Activated CD4-positive, alpha-beta memory T cell treated with anti-CD3 and anti-CD28 coated beads for 36 hours (primary cell): Measurements from ENCODE around the gene ATG10. TPM values are rescaled to one million over a fixed set of nuclear protein-coding genes. Genes with fewer than 3 reads are reported as not detected.

Experiments used
- CTCF ChIA-PET: fragments of 350-600 bp; sonication (Branson Sonifier 250); formaldehyde crosslinking; loops from one replicate; lab custom pipeline; 2021; ENCODE audit warnings: antibody characterized with exemption, inconsistent platforms; lab: Charles Lee
- POLR2A ChIA-PET: fragments of 350-600 bp; sonication (Branson Sonifier 250); formaldehyde crosslinking; loops from one replicate; lab custom pipeline; 2021; ENCODE audit warnings: antibody characterized with exemption; lab: Charles Lee
- DNase-seq: peaks from one replicate; pipeline ENCODE4 v3.0.0-alpha.2; 2020
- H3K27ac Mint-ChIP-seq: one replicate; pipeline ENCODE4 v1.8.0; 2021; ENCODE audit warnings: mixed read lengths
- H3K27me3 Mint-ChIP-seq: one replicate; pipeline ENCODE4 v1.8.0; 2021; ENCODE audit warnings: mixed read lengths
- H3K36me3 Mint-ChIP-seq: one replicate; pipeline ENCODE4 v1.8.0; 2021; ENCODE audit warnings: mixed read lengths
- H3K4me1 Mint-ChIP-seq: one replicate; pipeline ENCODE4 v1.8.0; 2021; ENCODE audit warnings: low read depth, mixed read lengths
- H3K4me3 Mint-ChIP-seq: one replicate; pipeline ENCODE4 v1.8.0; 2021; ENCODE audit warnings: mild to moderate bottlenecking, mixed read lengths
- H3K9me3 Mint-ChIP-seq: one replicate; pipeline ENCODE4 v1.8.0; 2021; ENCODE audit warnings: mixed read lengths
- intact Hi-C: fragments of 100-400 bp; cut with micrococcal nuclease; formaldehyde crosslinking; loops from one replicate; pipeline ENCODE4 v1.15.1; 2023
- total RNA-seq, 2 experiments: library from RNA; stranded (reverse); gene quantifications; one replicate each; pipeline ENCODE4 v1.2.3, GENCODE V29; 2021

Gene ATG10
- total RNA-seq, 2 experiments from 2014 or later, result 8.5 to 9.7 TPM

GRCh38 chr5:82221020-82221419, 249.2 kb downstream of the ATG10 start:
- intact Hi-C loops, result loop anchor here (10.0 kb wide), 1 partner anchor 366 kb away; no protein-coding TSS in a partner anchor
- Mint-ChIP-seq H3K4me1 (peaks cover 2% of the 10 kb centered on the region), H3K27ac (no peak overlapping the region), H3K27me3 (no peaks in the 10 kb centered on the region), H3K9me3 (no peaks in the 10 kb centered on the region), H3K36me3 (no peaks in the 10 kb centered on the region), H3K4me3 (no peak overlapping the region)
- DNase-seq, result no peak
- ChIA-PET POLR2A (no interaction called here), CTCF (no interaction called here)

- CTCF ChIA-PET, result interaction anchor here (0.6 kb wide), 1 partner anchor 9 kb away, joined by 3 read pairs; no protein-coding TSS in a partner anchor
- intact Hi-C loops, result loop anchor here (10.0 kb wide), 1 partner anchor 368 kb away; no protein-coding TSS in a partner anchor
- Mint-ChIP-seq H3K36me3 (no peaks in the 10 kb centered on the region), H3K9me3 (no peaks in the 10 kb centered on the region), H3K27ac (no peak overlapping the region), H3K27me3 (no peaks in the 10 kb centered on the region), H3K4me1 (peaks cover 2% of the 10 kb centered on the region), H3K4me3 (no peak overlapping the region)
- POLR2A ChIA-PET, result no interaction called here
- DNase-seq, result no peak
These were observed 251.1 kb downstream of the ATG10 start for GRCh38 chr5:82222597-82223574.

- intact Hi-C loops, result loop anchor here (1.0 to 10.0 kb wide), 4 partner anchors 51 to 800 kb away; no protein-coding TSS in a partner anchor
- no peak overlapping the region for H3K4me3 Mint-ChIP-seq
- CTCF ChIA-PET, result interaction anchor here (0.6 to 2.4 kb wide), 25 partner anchors 9 to 935 kb away, joined by 3 to 11 read pairs (median 4); partner anchors contain the start of gene SSBP2
- no peaks in the 10 kb centered on the region for H3K9me3 Mint-ChIP-seq
- H3K27me3 Mint-ChIP-seq, result no peaks in the 10 kb centered on the region
- peaks cover 2% of the 10 kb centered on the region for H3K4me1 Mint-ChIP-seq
- POLR2A ChIA-PET, result no interaction called here
- no peak overlapping the region for H3K27ac Mint-ChIP-seq
- no peaks in the 10 kb centered on the region for H3K36me3 Mint-ChIP-seq
- peak; percentile 71 for DNase-seq
These were observed 253.8 kb downstream of the ATG10 start for GRCh38 chr5:82225525-82226172.

- H3K36me3 Mint-ChIP-seq, result no peaks in the 10 kb centered on the region
- intact Hi-C loops, result no loop called here
- no peaks in the 10 kb centered on the region for H3K4me1 Mint-ChIP-seq
- ChIA-PET CTCF (interaction anchor here (1.2 kb wide), 1 partner anchor 9 kb away, joined by 5 read pairs; no protein-coding TSS in a partner anchor), POLR2A (no interaction called here)
- no peaks in the 10 kb centered on the region for H3K27me3 Mint-ChIP-seq
- H3K27ac Mint-ChIP-seq, result no peak overlapping the region
- no peak overlapping the region for H3K4me3 Mint-ChIP-seq
- no peak for DNase-seq
- no peaks in the 10 kb centered on the region for H3K9me3 Mint-ChIP-seq
These were observed 263.1 kb downstream of the ATG10 start for GRCh38 chr5:82234885-82235284.

- intact Hi-C loops, result no loop called here
- Mint-ChIP-seq H3K4me1 (no peaks in the 10 kb centered on the region), H3K4me3 (no peak overlapping the region), H3K27ac (no peak overlapping the region), H3K9me3 (peaks cover 29% of the 10 kb centered on the region), H3K27me3 (no peaks in the 10 kb centered on the region), H3K36me3 (peaks cover 14% of the 10 kb centered on the region)
- ChIA-PET CTCF (interaction anchor here (0.9 kb wide), 1 partner anchor 11 kb away, joined by 4 read pairs; no protein-coding TSS in a partner anchor), POLR2A (no interaction called here)
- no peak for DNase-seq
These were observed 272.3 kb downstream of the ATG10 start for GRCh38 chr5:82244151-82244550.

- DNase-seq, result no peak
- Mint-ChIP-seq H3K4me3 (no peak overlapping the region), H3K9me3 (peaks cover 29% of the 10 kb centered on the region), H3K27me3 (no peaks in the 10 kb centered on the region), H3K4me1 (no peaks in the 10 kb centered on the region), H3K36me3 (peaks cover 14% of the 10 kb centered on the region), H3K27ac (no peak overlapping the region)
- intact Hi-C loops, result no loop called here
- ChIA-PET CTCF (no interaction called here), POLR2A (no interaction called here)
These were observed 273.2 kb downstream of the ATG10 start for GRCh38 chr5:82244854-82245635.

GRCh38 chr5:82246960-82247574, 275.2 kb downstream of the ATG10 start:
- Mint-ChIP-seq H3K27ac (no peak overlapping the region), H3K36me3 (peaks cover 14% of the 10 kb centered on the region), H3K9me3 (peaks cover 29% of the 10 kb centered on the region), H3K4me1 (no peaks in the 10 kb centered on the region), H3K27me3 (no peaks in the 10 kb centered on the region), H3K4me3 (no peak overlapping the region)
- CTCF ChIA-PET, result no interaction called here
- intact Hi-C loops, result no loop called here
- POLR2A ChIA-PET, result no interaction called here
- no peak for DNase-seq

GRCh38 chr5:82252744-82253143, 280.9 kb downstream of the ATG10 start:
- Mint-ChIP-seq H3K4me3 (no peak overlapping the region), H3K36me3 (peaks cover 12% of the 10 kb centered on the region), H3K4me1 (peaks cover 7% of the 10 kb centered on the region), H3K9me3 (peaks cover 6% of the 10 kb centered on the region), H3K27me3 (no peaks in the 10 kb centered on the region), H3K27ac (no peak overlapping the region)
- intact Hi-C loops, result no loop called here
- POLR2A ChIA-PET, result no interaction called here
- CTCF ChIA-PET, result no interaction called here
- DNase-seq, result no peak

- Mint-ChIP-seq H3K4me1 (peaks cover 7% of the 10 kb centered on the region), H3K27ac (no peak overlapping the region)
- CTCF ChIA-PET, result interaction anchor here (0.9 to 1.7 kb wide), 3 partner anchors 9 to 30 kb away, joined by 3 to 7 read pairs (median 4); no protein-coding TSS in a partner anchor
These were observed 284.0 kb downstream of the ATG10 start for GRCh38 chr5:82255844-82256243.

GRCh38 chr5:82257247-82257646, 285.4 kb downstream of the ATG10 start:
- Mint-ChIP-seq H3K27me3 (no peaks in the 10 kb centered on the region), H3K27ac (no peak overlapping the region), H3K9me3 (no peaks in the 10 kb centered on the region), H3K36me3 (peaks cover 6% of the 10 kb centered on the region), H3K4me1 (peaks cover 7% of the 10 kb centered on the region), H3K4me3 (no peak overlapping the region)
- POLR2A ChIA-PET, result interaction anchor here (0.7 kb wide), 1 partner anchor 18 kb away, joined by 3 read pairs; no protein-coding TSS in a partner anchor
- no peak for DNase-seq
- CTCF ChIA-PET, result no interaction called here
- intact Hi-C loops, result no loop called here

More at GRCh38 chr5:82255844-82256243, 284.0 kb downstream of the ATG10 start:
- no peaks in the 10 kb centered on the region for H3K27me3 Mint-ChIP-seq
- H3K36me3 Mint-ChIP-seq, result peaks cover 6% of the 10 kb centered on the region
- no peak overlapping the region for H3K4me3 Mint-ChIP-seq
- POLR2A ChIA-PET, result no interaction called here
- intact Hi-C loops, result no loop called here
- no peaks in the 10 kb centered on the region for H3K9me3 Mint-ChIP-seq
- no peak for DNase-seq

GRCh38 chr5:82257729-82258128, 285.9 kb downstream of the ATG10 start:
- no peak for DNase-seq
- Mint-ChIP-seq H3K27me3 (no peaks in the 10 kb centered on the region), H3K9me3 (no peaks in the 10 kb centered on the region), H3K4me1 (peaks cover 7% of the 10 kb centered on the region), H3K36me3 (peaks cover 6% of the 10 kb centered on the region), H3K27ac (no peak overlapping the region), H3K4me3 (no peak overlapping the region)
- ChIA-PET POLR2A (no interaction called here), CTCF (interaction anchor here (1.2 kb wide), 1 partner anchor 32 kb away, joined by 3 read pairs; no protein-coding TSS in a partner anchor)
- intact Hi-C loops, result no loop called here
